HPDE6-E6E7 (cell line): ENCODE results near the gene MSRB3.
"Not testable (repeated sequence)": the region's sequence is repeated elsewhere in the genome, so short reads cannot be mapped to it uniquely, and the experiment has no call there.

Source experiments
- DNase-seq: peaks from one replicate; pipeline ENCODE4 v3.0.0; 2011; ENCODE audit warnings: missing footprints; ENCODE audit errors: extremely low spot score

MSRB3 gene

DNA sequence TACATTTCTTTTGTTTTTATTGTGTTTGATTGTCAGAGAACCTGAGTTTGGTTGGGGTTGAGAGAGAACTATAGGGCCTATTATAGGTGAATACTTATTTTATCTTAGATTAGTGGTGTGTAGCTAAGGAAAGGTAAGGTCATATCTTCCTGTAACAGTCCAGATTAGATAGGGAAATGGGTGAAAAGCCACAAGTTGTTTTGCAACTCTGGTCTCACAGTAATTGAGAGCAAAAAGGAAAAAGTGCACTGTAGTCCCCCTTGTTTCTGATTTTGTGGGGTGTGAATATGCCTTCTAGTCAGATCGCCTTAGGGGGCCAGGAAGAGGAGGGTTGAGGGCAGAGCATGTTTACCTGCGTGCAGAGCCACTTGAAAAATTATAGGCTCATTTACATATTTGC is 8.9 kb downstream of the MSRB3 start:
- no peak for DNase-seq

DNA sequence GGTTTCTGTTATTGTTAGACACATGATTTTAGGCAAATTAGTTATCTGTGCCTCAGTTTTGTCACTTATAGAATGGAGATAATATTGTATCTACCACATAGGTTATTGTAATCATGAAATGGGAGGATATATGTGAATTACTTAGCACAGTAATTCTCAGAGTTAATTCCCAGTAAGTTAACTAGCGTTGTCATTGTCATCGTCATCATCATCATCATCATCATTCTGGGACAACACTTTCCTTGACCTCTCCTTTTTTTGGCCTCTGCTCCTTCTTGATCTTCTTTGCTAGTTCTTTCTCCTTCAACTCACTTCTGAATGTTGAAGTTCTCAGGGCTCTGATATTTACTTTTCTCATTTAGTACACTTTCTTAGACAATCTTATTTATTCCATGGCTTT is 13.8 kb downstream of the MSRB3 start:
- DNase-seq: no peak

DNA sequence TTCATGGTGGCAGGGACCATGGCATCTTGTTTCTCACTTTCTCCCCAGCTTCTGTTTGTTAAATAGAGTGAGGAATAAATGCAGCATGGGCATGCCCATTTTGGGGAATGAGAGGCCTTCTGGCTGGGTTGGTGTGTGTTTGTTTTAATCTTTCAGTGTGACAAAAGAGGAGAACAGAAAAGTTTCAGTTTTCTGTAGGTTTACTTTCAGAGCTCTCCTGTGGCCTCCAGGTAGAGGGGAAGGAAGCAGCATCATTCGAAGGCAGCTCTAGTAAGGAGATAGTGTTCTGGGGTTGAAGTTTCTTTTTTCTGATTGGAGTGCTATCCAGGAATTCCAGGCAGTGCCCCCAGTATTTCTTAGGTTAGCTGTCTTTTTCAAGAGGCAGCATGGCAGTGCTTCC is 15.3 kb downstream of the MSRB3 start:
- no peak for DNase-seq

DNA sequence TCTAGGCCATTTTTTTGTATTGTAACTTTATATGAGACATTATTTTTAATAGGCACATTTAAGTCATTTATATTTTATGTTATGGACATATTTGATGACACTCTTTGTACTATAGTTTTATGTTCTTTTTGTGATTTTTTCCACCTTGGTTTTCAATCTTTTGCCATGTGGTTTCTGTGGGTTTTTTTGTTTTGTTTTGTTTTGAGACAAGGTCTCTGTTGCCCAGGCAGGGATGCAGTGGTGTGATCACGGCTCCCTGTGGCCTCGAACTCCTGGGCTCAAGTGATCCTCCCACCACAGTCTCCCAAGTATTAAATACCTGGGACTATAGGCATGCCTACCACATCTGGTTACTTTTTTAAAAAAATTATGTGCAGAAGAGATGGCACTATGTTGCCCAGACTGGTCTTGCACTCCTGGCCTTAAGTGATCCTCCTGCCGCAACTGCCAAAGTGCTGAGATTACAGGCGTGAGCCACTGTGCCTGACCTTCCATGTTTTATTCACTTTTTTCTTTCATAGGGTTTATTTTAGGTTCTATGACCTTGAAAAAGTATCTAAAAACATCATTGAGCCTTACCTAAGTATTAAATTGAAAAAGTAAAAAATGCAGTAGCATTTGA is 16.3 kb downstream of the MSRB3 start:
- DNase-seq: no peak

DNA sequence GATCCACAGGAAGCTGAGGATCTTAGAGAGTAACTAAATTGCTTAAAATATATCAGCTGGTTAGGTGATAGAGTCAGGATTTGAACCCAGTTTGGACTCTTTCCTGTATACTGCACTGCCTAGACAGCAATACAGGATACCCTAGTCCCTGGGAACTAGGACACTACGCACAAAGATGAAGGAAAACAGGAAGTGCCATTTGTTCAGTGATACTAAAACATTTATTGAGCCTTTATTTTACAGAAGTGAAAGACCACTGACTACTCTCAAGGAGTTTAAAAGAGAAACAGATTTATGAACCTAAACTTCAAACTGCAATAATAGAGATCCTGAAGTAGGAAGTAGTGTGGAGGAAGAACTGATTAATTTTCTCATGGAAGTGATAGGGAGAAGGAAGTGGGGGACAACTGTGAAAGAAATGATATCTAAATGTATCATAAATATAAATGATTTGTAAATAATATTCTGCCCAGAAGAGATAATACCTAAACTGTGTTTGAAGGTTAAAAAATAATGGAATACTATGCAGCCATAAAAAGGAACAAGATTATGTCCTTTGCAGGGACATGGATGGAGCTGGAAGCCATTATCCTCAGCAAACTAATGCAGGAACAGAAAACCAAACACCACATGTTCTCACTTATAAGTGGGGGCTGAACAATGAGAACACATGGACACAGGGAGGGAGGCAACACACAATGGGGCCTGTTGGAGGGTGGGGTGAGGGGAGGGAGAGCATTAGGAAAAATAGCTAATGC is 18.2 kb downstream of the MSRB3 start:
- DNase-seq: no peak

DNA sequence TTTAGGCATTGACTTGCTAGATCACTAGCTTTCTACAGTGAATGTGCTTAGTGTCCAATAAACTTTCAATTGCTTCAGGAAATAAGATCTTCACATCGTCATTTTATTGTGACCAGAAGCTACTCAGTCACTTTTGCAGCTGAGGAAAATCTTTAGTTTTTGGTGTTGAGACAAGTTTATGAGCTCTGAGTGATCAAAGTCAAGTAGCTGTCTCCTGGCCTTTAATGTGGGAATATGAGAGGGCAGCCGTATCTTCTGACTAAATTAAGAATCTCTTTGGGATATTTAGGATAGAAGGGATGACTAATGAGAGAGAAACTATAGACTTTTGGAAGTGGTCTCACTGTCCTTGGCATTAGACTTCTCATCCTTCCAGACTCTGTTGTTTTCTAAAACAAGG is 21.6 kb downstream of the MSRB3 start:
- DNase-seq: no peak

DNA sequence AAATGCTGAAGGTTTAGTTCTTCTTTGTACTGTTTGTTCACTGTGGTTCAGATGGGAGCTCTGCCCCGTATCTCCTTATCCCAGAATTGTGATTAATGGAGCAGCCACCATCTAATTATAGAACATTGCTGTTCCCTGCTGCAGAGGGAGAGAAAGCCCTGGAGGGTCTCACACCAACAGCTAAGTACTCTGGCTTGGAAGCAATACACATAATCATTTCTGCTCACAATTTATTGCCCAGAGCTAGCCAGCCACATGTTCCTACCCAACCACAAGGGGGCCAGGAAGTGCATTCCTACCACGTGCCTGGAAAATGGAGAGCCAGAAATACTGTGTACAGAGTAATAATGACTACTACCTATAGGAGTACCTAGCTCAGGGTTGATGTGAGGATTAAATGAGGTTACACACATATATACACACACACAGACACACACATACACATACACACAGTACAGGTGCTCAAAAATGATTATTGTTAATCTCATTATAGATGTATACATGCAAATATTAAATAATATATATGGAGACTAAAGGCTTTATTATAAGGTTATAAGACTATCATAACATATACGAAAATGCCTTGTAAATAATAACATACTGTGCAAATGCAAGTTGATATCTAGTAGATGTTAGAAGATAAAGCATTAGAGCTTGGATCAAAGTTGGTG is 22.3 kb downstream of the MSRB3 start:
- DNase-seq: no peak

DNA sequence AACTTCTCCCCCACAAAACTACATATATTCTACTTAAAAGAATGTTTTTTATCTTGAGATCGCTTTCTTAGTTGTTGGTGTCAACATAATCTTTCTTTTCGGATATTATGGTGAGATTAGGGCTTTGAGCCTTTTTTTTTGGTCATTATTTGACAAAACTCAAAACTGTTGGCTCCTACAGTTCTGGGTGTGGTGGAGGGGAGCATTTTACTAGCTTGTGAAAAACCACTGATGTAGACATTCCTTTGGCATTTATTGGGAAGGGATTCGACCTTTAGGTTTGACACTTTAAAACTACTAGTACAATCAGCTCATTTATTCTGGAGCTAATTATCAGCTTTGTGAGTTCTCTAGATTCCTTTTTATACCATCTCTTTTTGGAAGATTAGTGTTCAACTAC is 24.4 kb downstream of the MSRB3 start:
- DNase-seq: no peak

DNA sequence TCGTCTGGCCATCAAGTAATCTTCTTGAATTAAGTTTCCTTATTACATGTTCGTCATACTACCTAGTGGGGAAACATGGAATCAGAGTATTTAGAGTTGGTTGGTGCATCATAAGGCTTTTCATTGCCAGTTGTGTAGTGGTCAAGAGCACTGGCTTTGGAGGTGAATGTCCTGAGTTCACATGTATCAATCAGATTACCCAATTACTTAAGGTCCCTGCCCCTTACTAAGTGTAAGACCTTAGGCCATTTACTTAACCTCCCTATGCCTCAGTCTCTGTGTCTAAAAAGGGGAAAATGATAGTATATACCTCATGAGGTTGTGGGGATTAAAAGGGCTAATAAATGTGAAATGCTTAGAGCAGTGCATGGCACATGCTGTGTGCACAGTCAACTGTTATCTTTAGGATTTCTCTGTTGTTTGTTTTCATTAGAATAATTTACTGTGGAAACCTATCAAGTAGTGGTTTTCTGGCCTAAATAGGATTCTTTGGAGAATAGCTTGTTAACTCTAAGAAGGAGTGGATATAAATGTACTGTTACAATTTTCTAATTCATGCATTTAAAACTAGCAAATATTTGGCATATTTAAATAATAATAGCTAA is 27.0 kb downstream of the MSRB3 start:
- no peak for DNase-seq

DNA sequence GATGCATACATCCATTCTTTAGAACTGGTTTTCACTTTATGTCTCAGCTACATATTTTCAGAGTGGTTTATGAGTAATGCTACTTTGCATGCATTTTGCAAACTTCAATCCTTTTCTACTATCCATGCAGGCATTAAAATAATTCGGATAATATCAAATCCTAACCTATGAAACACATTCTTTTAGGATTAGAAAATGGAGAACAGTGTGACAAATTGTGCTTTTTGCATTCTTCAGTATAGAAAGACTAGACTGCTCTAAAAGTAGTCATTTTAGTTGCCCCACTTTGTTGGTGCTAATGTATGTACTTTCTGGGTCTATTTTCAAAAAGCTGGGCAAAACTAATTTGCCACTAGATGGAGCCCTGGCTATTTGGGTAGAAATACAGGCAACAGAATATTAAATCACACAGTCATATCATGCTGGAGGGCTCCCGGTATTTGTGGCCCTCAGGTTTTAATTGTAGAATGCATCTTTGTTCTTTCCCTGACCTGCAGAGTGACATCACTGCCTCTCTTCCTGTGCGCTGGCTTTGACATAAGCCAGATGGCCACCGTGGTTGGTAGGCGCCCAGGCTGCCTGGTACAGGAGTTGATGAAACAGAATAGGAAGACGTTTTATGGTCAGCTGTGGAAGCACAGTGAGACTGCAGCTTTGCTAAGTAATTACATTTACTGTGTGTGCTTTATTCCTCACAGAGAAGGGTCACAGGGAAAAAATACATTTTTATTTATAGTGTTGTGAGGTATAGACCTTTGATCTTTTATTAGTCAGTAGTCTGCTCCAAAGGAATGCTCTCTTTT is 28.1 kb downstream of the MSRB3 start:
- peak; percentile 23 for DNase-seq

DNA sequence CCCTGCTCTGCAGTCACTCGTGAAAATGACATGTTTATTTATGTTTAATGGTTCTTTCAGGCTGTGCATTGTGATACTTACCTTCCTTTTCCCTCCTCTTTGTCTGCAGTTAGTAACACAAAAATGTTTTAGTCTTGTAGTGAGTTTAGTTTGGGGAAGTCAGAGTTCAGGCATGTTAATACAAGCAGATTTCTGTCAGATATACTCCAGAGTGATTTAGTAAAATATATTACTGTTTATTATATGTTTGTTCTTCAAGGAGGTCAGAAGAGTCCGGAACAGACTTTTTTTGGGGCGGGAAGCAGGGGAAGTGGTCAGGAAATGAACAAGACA is 28.7 kb downstream of the MSRB3 start:
- DNase-seq: no peak

DNA sequence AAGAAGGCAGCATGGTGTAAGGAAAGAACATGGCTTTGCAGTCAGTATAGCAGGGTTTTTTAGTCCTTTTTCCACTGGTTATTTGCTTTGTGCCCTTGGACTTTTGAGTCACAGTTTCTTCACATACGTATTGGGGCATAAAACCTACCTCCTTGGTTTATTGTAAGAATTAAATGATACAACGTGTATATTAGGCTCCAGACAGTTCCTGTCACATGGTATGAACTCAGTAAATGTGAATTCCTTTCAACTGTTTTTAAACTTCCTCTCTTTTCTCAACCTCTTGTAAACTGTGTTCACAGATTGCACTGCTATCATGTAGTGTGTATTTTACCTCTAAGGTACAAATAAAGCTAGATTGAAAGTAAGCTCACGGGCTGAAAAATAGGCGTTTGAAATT is 29.5 kb downstream of the MSRB3 start:
- DNase-seq: no peak

DNA sequence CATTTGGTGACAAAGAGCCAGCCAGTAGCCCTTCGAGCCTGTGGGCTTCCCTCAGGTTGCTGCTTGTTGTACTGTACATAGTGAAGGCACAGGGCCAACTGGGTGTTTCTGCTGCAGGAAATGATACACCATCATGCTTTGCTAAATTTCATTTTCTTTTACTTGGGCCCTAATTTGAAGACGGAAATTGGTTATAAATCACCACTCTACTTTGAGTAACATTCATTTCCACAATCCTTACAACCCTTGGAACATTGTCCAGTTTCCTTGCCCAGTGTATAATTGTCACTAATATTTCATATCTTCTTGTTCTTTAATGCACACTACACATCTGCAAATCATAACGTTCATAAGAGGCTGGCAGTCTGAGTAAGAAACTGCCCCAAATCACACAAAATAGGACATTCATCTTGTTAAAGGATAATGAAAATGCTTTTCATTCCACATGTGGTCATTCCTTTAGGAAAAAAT is 30.2 kb downstream of the MSRB3 start:
- DNase-seq: no peak

DNA sequence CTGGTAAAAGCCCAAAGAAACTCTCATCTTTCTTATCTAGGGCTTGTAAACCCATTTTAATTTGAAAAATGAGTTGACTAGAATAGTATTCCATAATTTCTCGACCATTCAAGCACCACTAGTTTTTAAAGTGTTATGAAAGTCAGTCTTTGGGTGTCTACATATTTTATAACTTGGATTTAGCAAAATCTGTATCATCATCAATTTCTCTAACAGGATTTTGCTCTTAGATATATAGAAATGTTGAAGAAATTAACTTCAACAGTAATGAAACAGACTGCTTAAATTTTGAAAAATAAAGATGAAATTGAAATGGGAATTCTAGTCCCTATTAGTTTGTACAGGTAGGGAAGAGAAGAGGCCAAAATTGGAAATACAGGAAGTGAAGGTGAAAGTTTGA is 32.8 kb downstream of the MSRB3 start:
- no peak for DNase-seq

DNA sequence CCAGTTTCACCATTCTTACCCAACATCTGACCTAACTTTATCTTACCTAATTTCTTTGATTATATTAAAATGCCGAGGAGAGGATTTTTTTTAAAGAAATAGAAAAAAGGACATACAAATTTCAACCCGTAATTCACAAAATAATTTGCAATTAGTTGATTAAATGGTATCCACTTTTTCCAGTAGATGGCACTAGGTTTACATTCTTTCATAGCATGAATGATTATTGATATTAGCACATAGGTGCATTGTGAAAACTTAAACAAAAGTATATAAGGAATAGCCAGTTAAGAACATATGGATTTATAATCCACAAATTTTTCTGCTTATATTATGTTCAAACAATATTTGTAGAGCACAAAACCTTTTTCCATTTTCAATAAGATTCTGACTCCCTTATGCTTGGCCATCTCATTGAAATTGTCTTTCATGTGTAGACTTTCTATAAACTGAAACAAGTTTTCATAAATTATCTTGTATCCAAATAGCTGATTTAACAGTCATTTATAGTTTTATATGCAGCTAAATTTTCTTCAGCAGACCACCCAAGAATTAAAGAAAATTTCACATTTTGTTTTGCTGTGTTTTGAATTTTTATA is 35.3 kb downstream of the MSRB3 start:
- DNase-seq: no peak

DNA sequence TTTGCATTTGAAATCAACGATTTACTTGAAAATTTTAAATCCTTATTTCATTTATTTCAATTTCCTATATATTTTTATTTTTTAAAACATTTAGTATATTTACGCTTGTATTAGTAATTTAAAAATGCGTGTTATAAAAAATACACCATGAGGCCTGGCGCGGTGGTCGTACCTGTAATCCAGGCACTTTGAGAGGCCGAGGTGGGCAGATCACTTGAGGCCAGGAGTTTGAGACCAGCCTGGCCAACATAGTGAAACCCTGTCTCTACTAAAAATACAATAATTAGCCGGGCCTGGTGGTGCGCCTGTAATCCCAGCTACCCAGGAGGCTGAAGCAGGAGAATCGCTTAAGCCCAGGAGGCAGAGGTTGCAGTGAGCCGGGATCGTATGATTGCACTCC is 36.8 kb downstream of the MSRB3 start:
- DNase-seq: not testable (repeated sequence)

DNA sequence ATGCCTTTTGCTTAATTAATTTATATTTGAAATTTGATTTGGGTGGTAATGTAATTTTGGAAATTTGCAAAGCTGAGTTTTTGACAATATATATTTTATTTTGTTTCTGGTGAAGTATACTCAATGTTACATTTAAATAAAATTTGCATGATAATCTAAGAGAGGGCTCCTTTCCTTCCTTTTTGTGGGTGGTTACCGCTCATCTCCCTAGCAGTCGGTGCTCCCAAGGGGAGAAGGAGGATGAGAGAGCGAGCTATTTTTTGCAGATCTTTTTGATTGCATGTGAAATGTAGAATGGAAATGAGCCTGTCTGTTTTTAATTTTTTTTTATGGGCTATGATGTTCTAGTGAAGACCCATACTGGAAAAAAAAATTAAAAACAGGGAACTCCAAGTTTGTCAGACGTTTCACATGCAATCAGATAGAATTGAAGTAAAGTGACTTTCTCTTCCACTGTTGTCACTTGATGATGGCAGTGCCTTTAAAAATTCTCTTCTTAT is 39.8 kb downstream of the MSRB3 start:
- no peak for DNase-seq

DNA sequence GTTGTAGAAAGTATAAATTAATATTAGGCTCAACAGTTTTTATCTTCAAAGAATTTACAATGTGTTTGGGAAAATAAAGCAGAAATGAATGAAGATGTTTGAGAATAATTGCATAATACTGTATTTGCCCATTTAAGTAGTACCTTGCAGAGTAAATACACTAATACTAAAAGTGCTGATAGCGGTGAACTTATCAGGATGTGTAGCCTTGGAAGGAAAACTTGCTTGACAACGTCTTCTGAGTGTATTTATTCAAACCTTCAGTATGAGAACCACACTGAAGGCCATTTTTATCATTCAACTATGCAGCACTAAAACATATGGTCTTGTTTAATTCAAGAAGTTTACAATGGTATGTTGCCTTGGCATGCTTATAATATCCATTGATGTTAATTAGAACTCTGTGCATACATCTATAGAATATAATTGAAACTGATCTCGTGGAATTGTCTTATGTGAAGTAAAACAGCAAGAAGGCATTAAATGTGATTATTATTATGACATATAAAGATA is 41.3 kb downstream of the MSRB3 start:
- no peak for DNase-seq

DNA sequence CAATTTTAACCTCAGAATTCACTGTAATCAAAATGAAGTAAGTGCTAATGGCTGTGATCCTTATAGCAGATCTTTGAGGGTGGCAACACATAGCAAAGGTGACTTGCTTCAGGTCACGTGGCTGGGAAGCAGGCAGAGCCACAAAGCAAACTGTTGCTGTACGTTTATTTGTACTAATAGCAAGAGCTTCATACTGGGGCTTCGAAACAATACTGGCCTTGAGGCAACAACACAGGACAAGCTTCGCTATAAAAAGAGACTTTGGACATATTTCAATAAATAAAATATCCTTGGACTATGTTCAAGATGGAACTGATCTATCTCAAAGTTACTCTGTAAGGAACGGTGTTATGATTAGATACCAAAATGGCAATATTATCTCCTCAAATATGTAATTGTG is 44.6 kb downstream of the MSRB3 start:
- no peak for DNase-seq

DNA sequence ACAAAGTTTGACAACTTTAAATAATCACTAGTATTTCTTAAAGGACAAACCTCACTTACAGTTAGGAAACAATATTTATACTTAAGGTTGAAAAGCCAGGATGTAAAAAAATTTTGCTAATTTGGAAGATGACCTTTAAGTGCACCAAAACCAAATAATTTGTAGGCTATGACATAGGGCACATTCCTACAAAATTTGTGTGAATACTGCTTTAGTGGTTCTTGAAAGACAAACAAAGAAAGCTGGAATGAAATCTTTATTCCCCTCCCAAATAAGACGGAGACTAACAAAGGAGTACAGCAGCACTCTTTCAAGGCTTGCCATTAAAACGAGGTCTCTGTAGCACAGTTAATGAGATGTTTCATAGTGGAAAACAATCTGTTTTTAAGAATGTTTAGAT is 45.6 kb downstream of the MSRB3 start:
- no peak for DNase-seq

DNA sequence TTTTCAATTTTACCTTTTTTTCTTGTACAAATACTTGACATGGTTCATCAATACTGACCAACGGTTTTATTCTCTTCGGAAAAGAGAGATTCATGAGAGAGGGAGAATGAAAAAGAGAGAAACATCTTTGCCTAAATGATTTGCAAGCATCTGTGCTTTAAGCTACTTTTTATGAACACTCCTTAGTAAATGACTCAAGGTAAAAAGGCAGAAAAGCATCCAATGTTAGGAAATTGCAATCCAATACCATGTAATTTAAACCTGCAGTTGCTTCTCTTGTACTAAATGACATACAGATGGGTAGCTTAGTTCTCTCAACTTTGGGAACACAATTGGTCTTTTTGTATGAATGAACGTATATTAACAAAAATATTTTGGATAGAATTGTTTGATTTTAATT is 46.1 kb downstream of the MSRB3 start:
- DNase-seq: no peak
